A549 (cell line): ENCODE results near the gene RIMS3. TPM values are rescaled to one million over a fixed set of nuclear protein-coding genes. Genes with fewer than 3 reads are reported as not detected.

Source experiments
- ATAC-seq, 2 experiments: fragments of 200-7000 bp in 1 of 2; fragments of >200 bp in 1 of 2; cut with Nextera tagmentation in 1 of 2; cut with Tn5 transposase in 1 of 2; 3 replicates each; pipeline versions ENCODE4 v1.8.0 to v1.9.1; 2018 to 2020; ENCODE audit warnings: mild to moderate bottlenecking in 1 of 2, moderate library complexity in 1 of 2
- CTCF ChIA-PET: fragments of 300-600 bp; sonication (Branson Sonifier 250); formaldehyde crosslinking; extraction: SDS; loops from one replicate; lab custom pipeline; 2021; ENCODE audit warnings: antibody characterized with exemption, inconsistent platforms; lab: Yijun Ruan, JAX
- POLR2A ChIA-PET: fragments of 350-600 bp; formaldehyde crosslinking; extraction: SDS; loops from one replicate; lab custom pipeline; 2021; ENCODE audit warnings: antibody characterized with exemption, inconsistent platforms; lab: Yijun Ruan, JAX
- DNase-seq, 2 experiments: peaks; one replicate each; pipeline versions ENCODE4 v3.0.0 to v3.0.0-alpha.2; 2011 to 2016; ENCODE audit warnings: low read depth in 1 of 2, low spot score in 1 of 2
- FAIRE-seq: peaks from 2 replicates; lab custom pipeline; 2011; peaks lifted over from hg19 to GRCh38; lab: Jason Lieb, UNC
- H3K27ac ChIP-seq, 2 experiments: fragments of >200 bp; sonication (Bioruptor Twin); formaldehyde crosslinking; 3 replicates each; pipeline ENCODE4 v1.5.1; 2016 to 2017
- H3K4me1 ChIP-seq: fragments of >200 bp; sonication (Bioruptor Twin); formaldehyde crosslinking; 3 replicates; pipeline ENCODE4 v1.6.1; 2016
- H3K4me2 ChIP-seq: fragments of >200 bp; sonication (Bioruptor Twin); formaldehyde crosslinking; 3 replicates; pipeline ENCODE4 v1.6.1; 2016
- H3K4me3 ChIP-seq: fragments of >200 bp; sonication (Bioruptor Twin); formaldehyde crosslinking; 3 replicates; pipeline ENCODE4 v1.5.1; 2016
- H3K9me3 ChIP-seq: fragments of >200 bp; sonication (Bioruptor Twin); formaldehyde crosslinking; 3 replicates; pipeline ENCODE4 v1.6.1; 2016
- BHLHE40 ChIP-seq: IDR thresholded peaks from 2 replicates; pipeline ENCODE4 v1.6.1; 2012; ENCODE audit warnings: low read depth, low read length, inconsistent platforms
- CBX2 ChIP-seq: fragments of 200-600 bp; sonication (generic); IDR thresholded peaks from 2 replicates; pipeline ENCODE4 v1.6.1; 2016; ENCODE audit warnings: low read depth, mild to moderate bottlenecking, borderline replicate concordance
- CBX8 ChIP-seq: fragments of 200-600 bp; sonication (generic); IDR thresholded peaks from 2 replicates; pipeline ENCODE4 v1.6.1; 2016
- EHMT2 ChIP-seq: fragments of 200-600 bp; sonication (generic); IDR thresholded peaks from 2 replicates; pipeline ENCODE4 v1.6.1; 2016; ENCODE audit warnings: antibody characterized with exemption, low read depth, mild to moderate bottlenecking, moderate library complexity
- ESRRA ChIP-seq: fragments of 150-350 bp; IDR thresholded peaks from 2 replicates; pipeline ENCODE4 v1.6.1; 2014; ENCODE audit warnings: mild to moderate bottlenecking, low read length, borderline replicate concordance
- FOSB ChIP-seq: fragments of 250-450 bp; sonication (Bioruptor Pico); IDR thresholded peaks from 2 replicates; pipeline ENCODE4 v1.5.0; 2020; ENCODE audit warnings: mild to moderate bottlenecking, moderate library complexity
- FOSL2 ChIP-seq, 2 experiments: fragments of 450-650 bp in 1 of 2; fragments of >200 bp in 1 of 2; sonication (Bioruptor Twin) in 1 of 2; formaldehyde crosslinking; IDR thresholded peaks; 2 replicates each; pipeline versions ENCODE4 v1.5.0 to v1.6.1; 2016 to 2020; ENCODE audit warnings: mild to moderate bottlenecking in 1 of 2, moderate library complexity in 1 of 2
- HOXA7 ChIP-seq: fragments of 250-450 bp; sonication (Bioruptor Pico); IDR thresholded peaks from 2 replicates; pipeline ENCODE4 v1.5.0; 2020; ENCODE audit warnings: mild to moderate bottlenecking, moderate library complexity
- HOXB13 ChIP-seq: fragments of 250-450 bp; sonication (Bioruptor Pico); IDR thresholded peaks from 2 replicates; pipeline ENCODE4 v1.5.0; 2020; ENCODE audit warnings: low read depth, mild to moderate bottlenecking, moderate library complexity
- HOXB5 ChIP-seq: fragments of 250-450 bp; sonication (Bioruptor Pico); IDR thresholded peaks from 2 replicates; pipeline ENCODE4 v1.5.0; 2020; ENCODE audit warnings: mild to moderate bottlenecking, moderate library complexity
- JUNB ChIP-seq: fragments of >200 bp; sonication (Bioruptor Twin); formaldehyde crosslinking; IDR thresholded peaks from 2 replicates; pipeline ENCODE4 v1.6.1; 2016
- KDM5A ChIP-seq: fragments of 200-600 bp; sonication (generic); IDR thresholded peaks from 2 replicates; pipeline ENCODE4 v1.6.1; 2016; ENCODE audit warnings: antibody characterized with exemption, mild to moderate bottlenecking
- MAFK ChIP-seq: fragments of 450-650 bp; IDR thresholded peaks from 2 replicates; pipeline ENCODE4 v1.6.1; 2014; ENCODE audit not compliant: partially characterized antibody
- MAZ ChIP-seq: fragments of 150-350 bp; IDR thresholded peaks from 2 replicates; pipeline ENCODE4 v1.6.1; 2014; ENCODE audit warnings: antibody characterized with exemption, low read depth, low read length, borderline replicate concordance
- NPAS2 ChIP-seq: fragments of 250-450 bp; sonication (Bioruptor Pico); IDR thresholded peaks from 2 replicates; pipeline ENCODE4 v1.8.0; 2022; ENCODE audit warnings: mild to moderate bottlenecking, moderate library complexity, borderline replicate concordance
- PHF8 ChIP-seq: fragments of 200-600 bp; sonication (generic); IDR thresholded peaks from 2 replicates; pipeline ENCODE4 v1.6.1; 2016; ENCODE audit warnings: low read depth, mild to moderate bottlenecking, antibody characterized with exemption, moderate library complexity, borderline replicate concordance
- POLR2A ChIP-seq: IDR thresholded peaks from 2 replicates; pipeline ENCODE4 v1.6.1; 2012; ENCODE audit warnings: mild to moderate bottlenecking, low read length
- POLR2AphosphoS2 ChIP-seq: conservative IDR thresholded peaks from 2 replicates; pipeline ENCODE4 v1.6.1; 2012; ENCODE audit warnings: low read length, improper control_type of control experiment, inconsistent platforms
- RAD21 ChIP-seq, 2 experiments: fragments of >200 bp in 1 of 2; sonication (Bioruptor Twin) in 1 of 2; formaldehyde crosslinking in 1 of 2; IDR thresholded peaks in 1 of 2; conservative IDR thresholded peaks in 1 of 2; 2 replicates in 1 of 2; 3 replicates in 1 of 2; pipeline ENCODE4 v1.6.1; 2012 to 2018; ENCODE audit warnings: inconsistent platforms in 1 of 2
- RARB ChIP-seq: fragments of 250-450 bp; sonication (Bioruptor Pico); IDR thresholded peaks from 2 replicates; pipeline ENCODE4 v1.8.0; 2021; ENCODE audit warnings: mild to moderate bottlenecking, moderate library complexity
- RNF2 ChIP-seq: fragments of 200-600 bp; sonication (generic); IDR thresholded peaks from 2 replicates; pipeline ENCODE4 v1.6.1; 2016; ENCODE audit warnings: low read depth, mild to moderate bottlenecking, antibody characterized with exemption, moderate library complexity, borderline replicate concordance
- SMC3 ChIP-seq: fragments of >200 bp; sonication (Bioruptor Twin); formaldehyde crosslinking; IDR thresholded peaks from 3 replicates; pipeline ENCODE4 v1.6.1; 2018; ENCODE audit warnings: inconsistent platforms
- SREBF2 ChIP-seq: fragments of 450-650 bp; IDR thresholded peaks from 2 replicates; pipeline ENCODE4 v1.6.1; 2014; ENCODE audit warnings: mild to moderate bottlenecking, moderate library complexity
- TFCP2L1 ChIP-seq: fragments of 250-450 bp; sonication (Bioruptor Pico); IDR thresholded peaks from 2 replicates; pipeline ENCODE4 v1.5.0; 2021; ENCODE audit warnings: mild to moderate bottlenecking
- TP53 ChIP-seq: fragments of 250-450 bp; sonication (Bioruptor Pico); IDR thresholded peaks from 2 replicates; pipeline ENCODE4 v1.5.0; 2021; ENCODE audit warnings: mild to moderate bottlenecking, moderate library complexity
- ZC3H11A ChIP-seq: fragments of 450-650 bp; IDR thresholded peaks from 2 replicates; pipeline ENCODE4 v1.6.1; 2014; ENCODE audit warnings: antibody characterized with exemption, mild to moderate bottlenecking
- ZFP36 ChIP-seq: fragments of 450-650 bp; IDR thresholded peaks from 2 replicates; pipeline ENCODE4 v1.6.1; 2014; ENCODE audit warnings: borderline replicate concordance; ENCODE audit not compliant: partially characterized antibody
- whole genome bisulfite sequencing: methylation state at CpG from one replicate; pipeline ENCODE4 v1.1.6; 2017; ENCODE audit errors: missing lambda C conversion rate; 5-methylcytosine and 5-hydroxymethylcytosine counted together
- polyA plus RNA-seq, 4 experiments: library from polyadenylated mRNA; depleted of rRNA in 3 of 4; stranded (reverse); fragments of >200 nt; fragmentation: RNase III in 1 of 4; extraction: RNeasy Plus Mini Kit Qiagen cat#74134 plus additional on column Dnase treatment in 1 of 4; gene quantifications; 2 replicates in 3 of 4; 3 replicates in 1 of 4; pipeline ENCODE4 v1.2.3, GENCODE V29; 2011 to 2017
- TF ChIP-seq, protein P1 (sequence below): IDR thresholded peaks from 2 replicates; pipeline ENCODE4 v1.6.1; 2012; ENCODE audit warnings: low read depth, borderline replicate concordance
- TF ChIP-seq, protein P2 (sequence below): fragments of >200 bp; sonication (Bioruptor Twin); formaldehyde crosslinking; IDR thresholded peaks from 3 replicates; pipeline ENCODE4 v1.5.1; 2016
- TF ChIP-seq, protein P3 (sequence below): fragments of 150-350 bp; IDR thresholded peaks from 2 replicates; pipeline ENCODE4 v1.6.1; 2014; ENCODE audit warnings: low read depth, mild to moderate bottlenecking, low read length

RIMS3 gene
- polyA plus RNA-seq, 2 of the 4 experiments (the other 2 are of a cell fraction) = 1.5 to 1.9 TPM

DNA sequence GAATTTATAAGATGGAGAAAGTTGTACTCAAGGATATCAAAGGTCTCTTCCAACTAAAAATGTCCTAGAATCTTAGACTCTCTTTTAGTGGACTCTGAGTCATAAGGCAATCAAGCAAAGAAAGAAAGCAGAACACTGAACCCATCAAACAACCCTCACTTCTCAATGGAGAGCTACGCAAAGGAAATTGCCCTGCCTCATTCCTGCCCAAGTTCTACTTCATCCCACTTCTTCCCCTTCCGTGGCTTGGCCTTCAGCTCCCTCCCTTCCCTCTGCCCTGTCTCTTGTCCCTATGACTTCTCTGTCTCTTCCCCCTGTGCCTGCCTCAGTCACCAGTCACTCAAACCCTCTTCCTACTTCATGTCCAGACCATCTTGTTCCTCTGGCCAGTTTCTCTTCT is 58.5 kb downstream of the RIMS3 start:
- no peak overlapping the region for H3K4me2 ChIP-seq

DNA sequence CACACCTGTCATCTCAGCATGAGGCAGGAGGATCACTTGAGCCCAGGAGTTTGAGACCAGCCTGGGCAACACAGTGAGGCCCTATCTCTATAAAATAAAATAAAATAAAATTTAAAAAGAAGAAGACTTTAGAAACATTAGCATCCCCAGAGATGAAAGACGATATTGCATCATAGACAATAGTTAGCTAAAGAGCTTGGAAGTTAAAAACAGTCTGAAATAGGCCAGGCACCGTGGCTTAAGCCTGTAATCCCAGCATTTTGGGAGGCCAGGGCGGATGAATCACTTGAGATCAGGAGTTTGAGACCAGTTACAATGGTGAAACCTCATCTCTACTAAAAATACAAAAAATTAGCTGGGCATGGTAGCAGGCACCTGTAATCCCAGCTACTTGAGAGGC is 59.3 kb downstream of the RIMS3 start:
- H3K4me1 ChIP-seq = no peaks in the 10 kb centered on the region
- FAIRE-seq (no peak), DNase-seq (no peak), ATAC-seq (no peak)
- no peaks in the 10 kb centered on the region for H3K9me3 ChIP-seq
- H3K4me2 ChIP-seq = no peak overlapping the region
- no peak overlapping the region for H3K4me3 ChIP-seq
- no peak overlapping the region for H3K27ac ChIP-seq
- WGBS = 8% methylated on average over 3 of the region's 3 CpGs
- TF ChIP-seq TFCP2L1 (CRISPR knock-in tag) (no peak), POLR2A (no peak), CBX2 (no peak), MAZ (no peak), MAFK (no peak), HOXB5 (CRISPR knock-in tag) (no peak), FOSB (CRISPR knock-in tag) (no peak), ZFP36 (no peak), KDM5A (no peak), RAD21 (conservative IDR thresholded peaks at IDR 0.05 in 1 of 2, IDR thresholded peaks at IDR 0.05 in 1 of 2) (no peak), ESRRA (no peak), BHLHE40 (no peak), NPAS2 (CRISPR knock-in tag) (no peak), JUNB (no peak), RNF2 (no peak), POLR2AphosphoS2 (no peak)
- TF ChIP-seq, protein P1, sequence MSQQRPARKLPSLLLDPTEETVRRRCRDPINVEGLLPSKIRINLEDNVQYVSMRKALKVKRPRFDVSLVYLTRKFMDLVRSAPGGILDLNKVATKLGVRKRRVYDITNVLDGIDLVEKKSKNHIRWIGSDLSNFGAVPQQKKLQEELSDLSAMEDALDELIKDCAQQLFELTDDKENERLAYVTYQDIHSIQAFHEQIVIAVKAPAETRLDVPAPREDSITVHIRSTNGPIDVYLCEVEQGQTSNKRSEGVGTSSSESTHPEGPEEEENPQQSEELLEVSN = no peak
- ChIA-PET POLR2A (no interaction called here), CTCF (no interaction called here)

More for the DNA sequence above, 58.5 kb downstream of the RIMS3 start:
- H3K4me1 ChIP-seq = no peaks in the 10 kb centered on the region
- ChIA-PET CTCF (no interaction called here), POLR2A (no interaction called here)
- WGBS = 39% methylated on average over 2 of the region's 2 CpGs
- DNase-seq = no peak
- no peak for FAIRE-seq
- TF ChIP-seq RARB (CRISPR knock-in tag) (no peak), FOSB (CRISPR knock-in tag) (no peak), PHF8 (no peak), HOXA7 (CRISPR knock-in tag) (no peak), KDM5A (no peak), HOXB13 (no peak), TP53 (CRISPR knock-in tag) (no peak), CBX8 (no peak), FOSL2 (IDR thresholded peaks at IDR 0.05) (no peak), FOSL2 (CRISPR knock-in tag; IDR thresholded peaks at IDR 0.05) (no peak), RNF2 (no peak), SMC3 (no peak), ZC3H11A (no peak), SREBF2 (no peak), EHMT2 (no peak), POLR2AphosphoS2 (no peak), HOXB5 (CRISPR knock-in tag) (no peak), CBX2 (no peak)
- TF ChIP-seq, protein P2, sequence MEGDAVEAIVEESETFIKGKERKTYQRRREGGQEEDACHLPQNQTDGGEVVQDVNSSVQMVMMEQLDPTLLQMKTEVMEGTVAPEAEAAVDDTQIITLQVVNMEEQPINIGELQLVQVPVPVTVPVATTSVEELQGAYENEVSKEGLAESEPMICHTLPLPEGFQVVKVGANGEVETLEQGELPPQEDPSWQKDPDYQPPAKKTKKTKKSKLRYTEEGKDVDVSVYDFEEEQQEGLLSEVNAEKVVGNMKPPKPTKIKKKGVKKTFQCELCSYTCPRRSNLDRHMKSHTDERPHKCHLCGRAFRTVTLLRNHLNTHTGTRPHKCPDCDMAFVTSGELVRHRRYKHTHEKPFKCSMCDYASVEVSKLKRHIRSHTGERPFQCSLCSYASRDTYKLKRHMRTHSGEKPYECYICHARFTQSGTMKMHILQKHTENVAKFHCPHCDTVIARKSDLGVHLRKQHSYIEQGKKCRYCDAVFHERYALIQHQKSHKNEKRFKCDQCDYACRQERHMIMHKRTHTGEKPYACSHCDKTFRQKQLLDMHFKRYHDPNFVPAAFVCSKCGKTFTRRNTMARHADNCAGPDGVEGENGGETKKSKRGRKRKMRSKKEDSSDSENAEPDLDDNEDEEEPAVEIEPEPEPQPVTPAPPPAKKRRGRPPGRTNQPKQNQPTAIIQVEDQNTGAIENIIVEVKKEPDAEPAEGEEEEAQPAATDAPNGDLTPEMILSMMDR = no peak
- TF ChIP-seq, protein P3, sequence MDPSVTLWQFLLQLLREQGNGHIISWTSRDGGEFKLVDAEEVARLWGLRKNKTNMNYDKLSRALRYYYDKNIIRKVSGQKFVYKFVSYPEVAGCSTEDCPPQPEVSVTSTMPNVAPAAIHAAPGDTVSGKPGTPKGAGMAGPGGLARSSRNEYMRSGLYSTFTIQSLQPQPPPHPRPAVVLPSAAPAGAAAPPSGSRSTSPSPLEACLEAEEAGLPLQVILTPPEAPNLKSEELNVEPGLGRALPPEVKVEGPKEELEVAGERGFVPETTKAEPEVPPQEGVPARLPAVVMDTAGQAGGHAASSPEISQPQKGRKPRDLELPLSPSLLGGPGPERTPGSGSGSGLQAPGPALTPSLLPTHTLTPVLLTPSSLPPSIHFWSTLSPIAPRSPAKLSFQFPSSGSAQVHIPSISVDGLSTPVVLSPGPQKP = no peak
- TF ChIP-seq, protein P1 = no peak
- H3K4me3 ChIP-seq = no peak overlapping the region
- no peak overlapping the region for H3K27ac ChIP-seq
- ATAC-seq = no peak
- no peaks in the 10 kb centered on the region for H3K9me3 ChIP-seq
